HG03135 (cell line): ENCODE measurements around the gene PPIL1.

Experiments
- ATAC-seq: cut with Tn5 transposase; IDR thresholded peaks from one replicate; pipeline ENCODE4 v1.9.1; 2021; ENCODE audit warnings: mild to moderate bottlenecking, moderate library complexity; ENCODE audit not compliant: unreplicated experiment

The PPIL1 gene

GRCh38 chr6:36837022-36837339, 37.6 kb downstream of the PPIL1 start:
- ATAC-seq = no peak

GRCh38 chr6:36836111-36837021, 38.2 kb downstream of the PPIL1 start:
- no peak for ATAC-seq

GRCh38 chr6:36834576-36835341, 39.8 kb downstream of the PPIL1 start:
- ATAC-seq = no peak

GRCh38 chr6:36833182-36833789, 41.3 kb downstream of the PPIL1 start:
- no peak for ATAC-seq

DNA sequence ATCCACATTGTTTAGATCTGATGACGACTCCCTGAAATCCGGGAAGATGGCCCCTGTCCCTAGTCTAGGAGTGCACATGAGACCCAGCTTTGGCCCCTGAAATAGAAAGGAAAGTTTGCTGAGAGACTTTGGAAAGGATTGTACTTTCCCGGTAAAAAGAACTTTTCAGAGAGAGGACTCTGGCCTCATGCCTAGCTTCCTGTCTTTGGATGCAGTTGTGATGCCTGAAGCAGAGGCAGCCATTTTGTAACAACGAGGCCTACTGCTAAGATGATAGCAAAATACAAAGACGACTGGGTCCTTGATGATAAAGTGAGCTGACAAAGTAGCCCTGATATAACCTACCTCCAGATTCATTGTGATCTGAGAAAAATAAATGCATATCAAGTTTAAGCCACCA, 42.3 kb downstream of the PPIL1 start:
- ATAC-seq = no peak

DNA sequence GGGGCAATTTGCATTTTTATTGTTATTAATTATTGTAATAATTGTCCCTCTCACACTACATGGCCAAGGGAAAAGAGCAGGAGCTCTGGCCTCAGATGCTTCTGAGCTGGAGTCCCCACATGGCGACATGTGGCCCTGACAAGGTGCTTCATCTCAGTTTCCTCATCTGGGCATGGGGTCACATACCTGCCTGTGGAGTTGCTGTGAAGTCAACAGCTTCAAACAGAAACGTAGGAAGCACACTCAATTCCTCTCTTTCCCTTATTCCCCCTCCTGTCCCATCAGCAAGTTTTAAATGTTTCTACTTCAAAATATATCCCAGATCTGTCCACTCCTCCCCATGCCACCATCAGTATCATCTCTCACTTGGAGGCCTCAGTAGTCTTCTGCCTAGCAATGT, 44.0 kb downstream of the PPIL1 start:
- no peak for ATAC-seq

DNA sequence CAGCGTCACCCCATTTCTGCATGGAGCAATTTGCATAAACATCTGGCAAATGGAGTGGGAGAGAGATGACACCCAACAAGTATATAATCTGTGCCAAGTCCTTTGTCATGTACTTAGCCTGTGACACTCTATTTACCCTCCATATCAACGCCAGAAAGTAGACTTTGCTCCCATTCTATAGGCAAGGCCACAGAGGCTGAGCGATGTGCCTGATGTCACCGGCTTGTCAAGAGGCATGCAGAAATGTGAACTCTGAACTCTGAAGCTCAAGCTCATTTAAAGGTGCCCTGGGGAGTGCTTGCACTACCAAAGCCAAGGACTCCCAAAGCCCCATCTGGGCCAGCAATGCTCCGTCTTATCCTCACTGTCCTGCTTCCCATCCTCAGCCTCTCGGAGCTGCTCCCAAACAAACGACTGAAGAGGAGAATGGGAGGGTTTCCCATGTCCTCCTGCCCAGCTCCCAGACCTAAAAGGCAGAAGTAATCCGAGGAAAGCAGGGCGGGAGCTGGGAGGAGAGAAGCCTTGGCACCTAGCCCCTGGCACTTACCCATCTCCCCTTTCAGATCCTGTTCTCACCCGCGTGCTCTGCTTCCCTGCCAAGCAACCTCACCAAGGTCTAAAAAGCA, 44.6 kb downstream of the PPIL1 start:
- ATAC-seq = no peak

DNA sequence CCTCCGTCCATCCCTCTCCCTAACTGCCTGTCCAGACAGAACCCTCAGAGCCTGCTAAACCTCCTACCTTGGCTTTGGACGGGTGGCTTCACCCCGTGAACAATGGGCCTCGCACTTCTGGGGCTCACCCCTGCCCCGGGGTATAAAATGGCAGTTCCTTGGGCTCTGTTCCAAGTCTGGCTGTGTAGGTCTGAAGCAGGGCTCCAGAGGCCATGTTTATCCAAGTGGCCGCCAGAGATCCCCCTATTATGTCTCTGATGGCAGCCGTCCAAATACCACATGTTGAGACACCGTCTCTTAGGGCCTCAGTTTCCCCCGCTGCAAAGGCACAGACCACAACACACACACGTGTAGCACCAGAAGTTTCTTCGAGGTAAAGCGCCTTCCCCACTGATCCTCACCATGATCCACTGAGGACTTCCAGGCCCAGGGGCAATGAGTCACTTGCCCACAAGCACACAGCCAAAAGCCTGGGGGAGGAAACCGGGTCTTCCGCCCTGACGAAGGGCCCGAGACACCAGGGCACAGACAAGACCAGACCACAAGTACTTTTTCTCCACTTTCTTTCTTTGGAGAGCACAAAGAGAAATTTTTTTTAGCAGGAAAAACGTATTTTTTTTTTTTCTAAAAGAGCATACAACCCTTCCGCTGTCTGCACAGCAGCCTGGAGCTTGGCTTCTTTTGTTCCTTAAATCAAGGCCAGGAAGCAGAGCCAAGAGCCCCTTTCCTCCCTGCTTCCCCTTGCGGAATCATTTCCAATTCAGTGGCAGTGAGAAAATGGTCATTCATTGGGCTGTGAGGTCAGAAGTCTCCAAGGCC, 47.1 kb downstream of the PPIL1 start:
- no peak for ATAC-seq

DNA sequence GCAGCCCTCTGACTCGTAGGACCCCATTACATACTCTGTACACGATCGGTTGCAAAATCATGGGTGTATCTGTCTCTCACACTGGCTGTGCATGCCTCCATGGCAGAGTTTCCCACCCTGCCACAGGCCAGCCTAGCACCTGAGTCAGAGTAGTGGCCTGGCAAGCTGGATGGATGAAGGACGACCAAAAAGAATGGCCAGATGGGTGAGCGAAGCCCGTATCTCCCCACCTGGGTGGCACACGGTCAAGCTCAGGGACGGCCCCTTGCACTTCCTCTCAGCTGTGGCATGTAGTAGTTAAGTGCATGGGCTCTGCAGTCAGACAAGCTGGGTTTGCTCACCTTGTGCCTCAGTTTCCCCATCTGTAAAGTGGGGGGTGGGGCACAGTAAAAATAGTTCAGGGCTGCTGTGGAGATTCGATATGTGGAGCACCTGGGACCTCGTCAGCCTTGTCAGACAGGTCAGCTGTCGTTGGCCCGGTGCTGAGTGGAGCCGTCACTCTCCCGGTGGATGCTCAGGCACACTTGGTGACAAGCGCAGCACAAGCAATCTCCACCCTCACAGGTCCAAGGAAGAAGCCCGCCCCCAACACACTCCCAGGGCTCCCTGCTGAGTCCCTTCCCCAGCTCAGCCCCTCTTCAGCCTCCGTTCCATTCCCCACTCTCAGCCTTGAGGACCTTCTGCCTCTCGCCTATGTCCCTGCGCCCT, 47.9 kb downstream of the PPIL1 start:
- no peak for ATAC-seq

DNA sequence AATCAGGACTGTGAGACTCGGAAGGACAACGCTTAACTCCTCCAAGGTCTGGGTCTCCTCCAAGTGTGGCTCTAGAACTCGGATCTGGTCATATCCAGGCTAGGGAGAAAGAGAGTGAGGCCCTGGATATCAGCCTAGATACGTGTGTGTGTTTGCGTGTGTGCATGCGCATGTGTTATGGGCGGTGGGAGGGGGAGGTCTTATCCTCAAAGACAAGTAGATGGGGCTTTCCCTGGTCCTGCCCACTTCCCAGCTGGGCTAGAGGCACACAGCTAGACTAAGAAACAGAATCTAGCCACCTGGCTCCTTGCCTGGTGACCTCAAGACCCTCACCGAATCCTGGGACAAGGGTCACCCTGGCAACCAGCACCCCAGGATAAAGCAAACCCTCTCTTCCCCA, 48.6 kb downstream of the PPIL1 start:
- ATAC-seq = no peak

DNA sequence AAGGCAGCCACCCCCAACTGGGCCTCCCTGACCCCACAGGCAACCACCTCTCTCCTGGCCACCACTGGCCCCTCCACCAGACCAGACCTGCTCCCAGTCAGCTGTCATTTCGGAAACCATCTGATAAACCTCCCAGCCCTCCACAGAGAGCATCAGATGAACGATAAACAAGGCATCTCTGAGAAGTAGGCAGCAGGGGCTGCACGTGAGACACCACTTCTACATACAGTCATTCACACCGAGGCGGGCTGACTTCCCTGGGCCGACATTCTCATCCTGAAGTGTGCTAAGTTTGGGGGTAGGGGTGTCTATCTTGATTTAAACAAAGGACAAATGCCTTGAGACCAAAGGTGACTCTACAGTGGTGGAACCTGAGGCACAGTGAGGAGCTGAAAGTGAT, 49.2 kb downstream of the PPIL1 start:
- ATAC-seq = no peak

DNA sequence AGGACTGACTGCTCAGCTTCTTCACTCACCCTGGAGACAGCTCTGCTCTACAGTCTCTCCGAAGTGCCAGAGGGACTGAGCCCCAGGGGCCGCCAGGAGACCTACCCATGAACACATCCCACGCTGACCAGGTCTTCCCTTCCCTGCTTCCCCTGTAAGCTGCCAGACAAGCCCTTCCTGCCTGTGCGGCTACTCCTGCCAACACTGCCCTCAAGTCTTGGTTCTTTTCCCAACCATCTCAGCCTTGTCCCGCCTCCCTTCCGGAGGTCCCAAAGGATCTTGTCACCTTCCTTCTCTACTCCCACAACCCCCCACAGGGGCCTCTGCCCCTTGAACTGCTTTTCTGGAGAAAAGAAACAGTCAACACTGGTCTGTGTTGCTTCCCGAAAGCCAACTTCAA, 50.4 kb downstream of the PPIL1 start:
- ATAC-seq = no peak

DNA sequence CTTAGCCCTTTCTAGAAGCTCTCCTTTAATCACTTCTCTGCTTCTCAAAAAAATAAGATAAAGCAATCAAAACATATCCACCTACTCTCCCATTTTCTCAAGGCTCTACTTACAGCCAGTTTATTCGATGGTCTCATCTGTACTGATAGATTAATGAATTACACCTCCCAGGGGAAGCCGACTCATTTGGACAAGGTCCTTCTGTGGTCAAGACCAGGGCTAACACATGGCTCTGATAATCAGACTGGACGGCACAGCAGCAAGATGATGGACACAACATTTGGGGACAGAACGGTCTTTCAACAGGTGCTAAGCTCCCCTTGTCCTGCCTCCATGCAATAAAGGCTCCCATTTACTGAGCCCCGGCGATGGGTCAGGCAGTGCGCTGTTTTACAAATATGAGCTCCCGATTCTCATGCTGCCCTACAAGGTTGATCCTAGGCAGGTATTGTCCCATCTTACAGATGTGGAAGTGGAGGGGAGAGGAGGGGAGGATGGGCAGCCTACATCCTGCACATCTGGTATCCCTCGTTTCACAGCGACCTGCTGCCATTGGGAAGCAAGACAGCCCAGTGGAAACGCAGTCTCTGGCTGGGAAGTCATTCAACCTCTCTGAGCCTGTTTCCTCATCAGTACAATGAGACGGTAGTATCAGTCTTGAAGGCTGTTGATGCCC, 51.0 kb downstream of the PPIL1 start:
- no peak for ATAC-seq

DNA sequence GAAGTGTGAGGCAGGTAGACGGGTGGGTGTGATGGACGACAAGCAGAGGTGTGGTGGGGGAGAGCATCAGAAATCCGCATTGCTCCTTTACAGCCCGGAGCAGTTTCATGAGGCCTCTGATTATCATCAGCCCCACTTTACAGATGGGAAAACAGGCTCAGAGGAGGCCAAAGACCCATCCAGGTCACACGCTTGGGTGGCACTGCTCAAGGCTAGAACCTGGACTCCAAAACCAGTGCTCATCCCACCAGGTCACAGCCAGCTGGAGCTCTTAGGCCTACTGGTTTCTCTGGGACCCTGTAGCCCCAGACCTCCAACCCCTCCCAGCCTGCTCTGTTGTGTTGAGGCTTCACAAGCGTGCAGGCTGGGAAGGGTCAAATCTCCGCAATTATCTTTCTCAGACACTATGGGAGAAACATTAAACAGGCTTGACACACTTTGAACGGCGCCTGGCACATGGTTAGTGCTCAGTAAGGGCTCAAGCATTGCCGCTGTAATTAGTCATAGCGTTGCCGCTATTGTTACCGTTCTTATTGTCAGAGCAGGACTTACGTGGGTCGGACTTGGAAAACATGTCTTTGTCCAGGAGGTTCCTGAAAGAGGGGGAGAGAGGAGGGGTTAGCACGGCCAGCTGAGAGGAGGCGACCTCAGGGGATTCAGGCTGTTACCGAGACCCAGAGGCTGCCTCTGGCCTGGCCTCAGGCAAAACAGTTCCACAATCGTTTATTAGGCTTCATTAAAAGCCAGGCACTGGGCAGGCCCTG, 51.9 kb downstream of the PPIL1 start:
- ATAC-seq = no peak

GRCh38 chr6:36821581-36822335, 52.8 kb downstream of the PPIL1 start:
- ATAC-seq = no peak

DNA sequence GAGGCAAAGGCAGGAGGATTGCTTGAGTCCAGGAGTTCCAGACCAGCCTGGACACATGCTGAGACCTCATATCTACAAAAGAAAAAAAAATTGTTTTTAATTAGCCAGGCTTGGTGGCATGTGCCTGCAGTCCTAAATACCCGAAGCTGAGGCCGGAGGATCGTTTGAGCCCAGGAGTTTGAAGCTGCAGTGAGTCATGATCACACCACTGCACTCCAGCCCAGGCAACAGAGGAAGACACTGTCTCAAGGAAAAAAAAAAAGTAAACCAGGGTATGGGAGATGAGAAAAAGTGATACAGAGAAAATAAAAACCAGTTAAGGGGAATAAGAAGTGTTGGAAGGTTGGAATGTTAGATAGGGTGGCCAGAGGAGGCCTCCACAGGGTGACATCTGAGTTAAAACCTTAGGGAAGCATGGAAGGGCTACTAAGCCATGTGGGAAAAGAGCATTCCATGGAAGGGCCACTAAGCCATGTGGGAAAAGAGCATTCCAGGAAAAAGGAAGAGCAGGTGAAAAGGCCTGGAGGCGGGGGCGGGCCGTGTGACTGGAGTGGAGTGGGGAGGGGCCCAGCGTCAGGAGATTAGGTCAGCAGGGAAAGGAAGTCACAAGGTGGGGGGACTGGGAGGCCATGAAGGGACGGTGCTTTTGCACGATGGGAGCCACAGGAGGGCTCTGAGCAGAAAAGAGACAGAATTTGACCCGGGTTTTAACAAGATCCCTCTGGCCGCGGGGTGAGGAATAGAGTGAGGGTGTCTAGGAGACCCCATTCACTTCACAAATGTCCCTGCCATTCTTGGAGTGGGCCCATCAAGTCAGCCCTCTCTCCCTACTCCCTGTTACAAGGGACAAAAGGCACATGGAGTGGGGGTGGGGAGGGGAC, 53.7 kb downstream of the PPIL1 start:
- ATAC-seq = no peak

- no peak for ATAC-seq
Measured at GRCh38 chr6:36818756-36819155, 55.8 kb downstream of the PPIL1 start.
